K562 (cell line): ENCODE data around the gene HECW1. TPM values are rescaled to one million over a fixed set of nuclear protein-coding genes. Genes with fewer than 3 reads are reported as not detected.
A peak's percentile ranks its signal among the peaks of the same experiment; 100 is the strongest.

ENCODE experiments used
- ATAC-seq: fragments of 200-7000 bp; cut with Tn5 transposase; 3 replicates; pipeline ENCODE4 v1.9.1; 2020; ENCODE audit warnings: moderate library complexity
- BruUV-seq: library from RNA; stranded (reverse); fragments of 400-500 nt; replicated peaks from 2 replicates; lab custom pipeline; 2021; lab: Mats Ljungman, UMichigan
- CTCF ChIA-PET: fragments of 300-600 bp; formaldehyde crosslinking; extraction: SDS; loops from one replicate; lab custom pipeline; 2021; ENCODE audit warnings: low intra/inter-chr PET ratio; lab: Yijun Ruan, JAX
- POLR2A ChIA-PET: fragments of 300-600, 350-650 bp; sonication (Branson Sonifier 250); formaldehyde crosslinking; extraction: SDS; loops from one replicate; lab custom pipeline; 2021; ENCODE audit warnings: antibody characterized with exemption, inconsistent platforms; lab: Yijun Ruan, JAX
- DNase-seq, 4 experiments: peaks; one replicate each; pipeline versions ENCODE4 v3.0.0 to v3.0.0-alpha.2; 2011 to 2018; ENCODE audit warnings: low spot score in 3 of 4, mixed read lengths in 3 of 4; ENCODE audit errors: extremely low read depth in 1 of 4
- FAIRE-seq: peaks from 2 replicates; lab custom pipeline; 2011; peaks lifted over from hg19 to GRCh38; lab: Jason Lieb, UNC
- H2AFZ ChIP-seq: 2 replicates; pipeline ENCODE4 v1.6.0; 2011; ENCODE audit warnings: low read depth, low read length, control low read depth, inconsistent platforms
- H3K27ac ChIP-seq: fragments of 200-600 bp; 3 replicates; pipeline ENCODE4 v1.8.0; 2011; ENCODE audit warnings: low read depth, mild to moderate bottlenecking, control low read depth, inconsistent platforms, low read length, moderate library complexity, mixed read lengths; ENCODE audit errors: extremely low read depth
- H3K27me3 ChIP-seq, 2 experiments: fragments of 300-600 bp in 1 of 2; 2 replicates in 1 of 2; 3 replicates in 1 of 2; pipeline versions ENCODE4 v1.6.0 to v1.8.0; 2011; ENCODE audit warnings: inconsistent platforms in 2 of 2, low read length in 2 of 2, mild to moderate bottlenecking in 1 of 2, mixed read lengths in 1 of 2, moderate library complexity in 1 of 2; ENCODE audit not compliant: control insufficient read depth in 2 of 2, insufficient read depth in 2 of 2
- H3K36me3 ChIP-seq: fragments of 300-600 bp; 3 replicates; pipeline ENCODE4 v1.8.0; 2011; ENCODE audit warnings: mild to moderate bottlenecking, low read length, inconsistent platforms; ENCODE audit not compliant: control insufficient read depth, insufficient read depth
- H3K4me1 ChIP-seq, 2 experiments: fragments of 200-600 bp in 1 of 2; replicated peaks in 1 of 2; 2 replicates in 1 of 2; 3 replicates in 1 of 2; pipeline versions ENCODE4 v1.5.1 to v1.8.0; 2011; ENCODE audit warnings: inconsistent platforms in 2 of 2, low read length in 2 of 2, mild to moderate bottlenecking in 1 of 2, mixed read lengths in 1 of 2, moderate library complexity in 1 of 2; ENCODE audit not compliant: control insufficient read depth in 2 of 2, insufficient read depth in 2 of 2
- H3K4me2 ChIP-seq: 2 replicates; pipeline ENCODE4 v1.6.1; 2011; ENCODE audit warnings: low read length, control low read depth, inconsistent platforms, mixed read lengths; ENCODE audit not compliant: insufficient read depth
- H3K4me3 ChIP-seq: fragments of 200-600 bp; sonication (generic), shearing (Covaris generic); 2 replicates; pipeline ENCODE4 v1.5.1; 2016; ENCODE audit warnings: control low read depth, inconsistent platforms
- H3K79me2 ChIP-seq: fragments of 200-600 bp; 3 replicates; pipeline ENCODE4 v1.8.0; 2011; ENCODE audit warnings: low read length, inconsistent platforms; ENCODE audit not compliant: control insufficient read depth, insufficient read depth
- H3K9ac ChIP-seq, 2 experiments: 2 replicates each; pipeline versions ENCODE4 v1.6.0 to v1.6.1; 2011; ENCODE audit warnings: low read depth in 2 of 2, low read length in 2 of 2, control low read depth in 1 of 2, inconsistent platforms in 1 of 2, mild to moderate bottlenecking in 1 of 2, mixed read lengths in 1 of 2; ENCODE audit not compliant: insufficient read depth in 1 of 2
- H3K9me1 ChIP-seq: one replicate; pipeline ENCODE4 v1.6.0; 2011; ENCODE audit warnings: inconsistent platforms, mild to moderate bottlenecking, low read length, moderate library complexity; ENCODE audit not compliant: control insufficient read depth, insufficient read depth
- H3K9me3 ChIP-seq: replicated peaks from 2 replicates; pipeline ENCODE4 v1.5.1; 2011; ENCODE audit warnings: low read depth, low read length, inconsistent platforms; ENCODE audit not compliant: control insufficient read depth, insufficient read depth
- H4K20me1 ChIP-seq: replicated peaks from 2 replicates; pipeline ENCODE4 v1.6.1; 2011; ENCODE audit warnings: low read length, inconsistent platforms, mixed read lengths; ENCODE audit not compliant: control insufficient read depth, insufficient read depth
- ATF1 ChIP-seq, 2 experiments: fragments of 450-650 bp in 1 of 2; IDR thresholded peaks; 2 replicates each; pipeline ENCODE4 v1.6.1; 2016; ENCODE audit warnings: missing compliant biosample characterization in 1 of 2, missing genetic modification characterization in 1 of 2
- ATF2 ChIP-seq: sonication (generic); formaldehyde crosslinking; IDR thresholded peaks from 2 replicates; pipeline ENCODE4 v1.8.1; 2022; ENCODE audit warnings: missing genetic modification reagents
- CEBPG ChIP-seq, 3 experiments: fragments of 200-800 bp in 1 of 3; sonication (Bioruptor generic) in 1 of 3; sonication (generic) in 1 of 3; formaldehyde crosslinking in 1 of 3; IDR thresholded peaks in 2 of 3; conservative IDR thresholded peaks in 1 of 3; 2 replicates each; pipeline versions ENCODE4 v1.6.1 to v1.8.0; 2016 to 2022; ENCODE audit warnings: missing compliant biosample characterization in 2 of 3, missing genetic modification characterization in 2 of 3, mild to moderate bottlenecking in 1 of 3, missing genetic modification reagents in 1 of 3
- GATAD2B ChIP-seq: fragments of 450-650 bp; IDR thresholded peaks from 2 replicates; pipeline ENCODE4 v1.6.1; 2017; ENCODE audit warnings: mild to moderate bottlenecking, borderline replicate concordance
- GMEB1 ChIP-seq: fragments of 250-450 bp; sonication (Bioruptor Pico); IDR thresholded peaks from 2 replicates; pipeline ENCODE4 v1.4.0; 2020; ENCODE audit warnings: mild to moderate bottlenecking
- NFYB ChIP-seq: IDR thresholded peaks from 2 replicates; pipeline ENCODE4 v1.6.1; 2011; ENCODE audit warnings: mild to moderate bottlenecking, moderate library complexity; ENCODE audit not compliant: insufficient read length; ENCODE audit errors: extremely low read depth
- SUPT5H ChIP-seq: fragments of 450-650 bp; IDR thresholded peaks from 2 replicates; pipeline ENCODE4 v1.6.1; 2016
- ZNF561 ChIP-seq: fragments of 450-650 bp; formaldehyde crosslinking; conservative IDR thresholded peaks from 2 replicates; pipeline ENCODE4 v1.4.0; 2020; ENCODE audit warnings: mild to moderate bottlenecking, moderate library complexity
- WGBS: fragments of 100-300 bp; shearing (Covaris generic); methylation state at CpG from one replicate; pipeline ENCODE4 v1.1.6; 2016; ENCODE audit warnings: low coverage, mixed read lengths; ENCODE audit not compliant: insufficient coverage; ENCODE audit errors: missing lambda C conversion rate; 5-methylcytosine and 5-hydroxymethylcytosine counted together
- in situ Hi-C: fragments of 300-500 bp; cut with MboI; formaldehyde crosslinking; loops from 4 replicates; pipeline ENCODE4 v1.15.0; 2018; ENCODE audit warnings: inconsistent platforms, mixed read lengths
- intact Hi-C: fragments of 100-400 bp; cut with micrococcal nuclease; formaldehyde crosslinking; loops from 2 replicates; pipeline ENCODE4 v1.14.2; 2022
- polyA plus RNA-seq, 8 experiments: library from polyadenylated mRNA; depleted of rRNA in 4 of 8; stranded (reverse) in 5 of 8; unstranded in 3 of 8; fragments of >200 nt; fragmentation: Nextera tagmentation in 2 of 8; fragmentation: Illumina TruSeq in 1 of 8; extraction: Ambion mirVana in 2 of 8; extraction: Trizol in 1 of 8; gene quantifications; 2 replicates each; pipeline versions ENCODE4 v1.2.1 to v1.2.3, GENCODE V29; 2011 to 2014; ENCODE audit warnings: inconsistent platforms in 1 of 8, missing spikeins in 1 of 8
- total RNA-seq, 7 experiments: library from RNA; depleted of rRNA in 6 of 7; stranded (reverse); fragments of >200 nt in 6 of 7; fragmentation: Illumina TruSeq in 2 of 7; extraction: Trizol in 2 of 7; gene quantifications; 2 replicates each; pipeline versions ENCODE4 v1.2.1 to v1.2.3, GENCODE V29; 2011 to 2021; ENCODE audit warnings: low replicate concordance in 1 of 7

Gene HECW1
- total and polyA plus RNA-seq, 9 of the 15 experiments (the other 6 are each of a cell fraction or from before 2014, with no cell fraction given): 0.07 to 0.31 (median 0.13) TPM; not detected in 4

GRCh38 chr7:43489257-43489656, 376.8 kb downstream of the HECW1 start (continued):
- TF ChIP-seq GMEB1: no peak
- no peak for TF ChIP-seq GATAD2B
- no peak for TF ChIP-seq ZNF561 (CRISPR knock-in tag)
- no peak for TF ChIP-seq NFYB
- TF ChIP-seq ATF2 (CRISPR knock-in tag): no peak
- no peak for TF ChIP-seq SUPT5H

GRCh38 chr7:43490016-43490415, 377.6 kb downstream of the HECW1 start:
- no peaks in the 10 kb centered on the region for H4K20me1 ChIP-seq
- no peaks in the 10 kb centered on the region for H3K4me1 ChIP-seq
- in situ Hi-C loops (no loop called here), intact Hi-C loops (no loop called here)
- DNase-seq (no peak), FAIRE-seq (no peak), ATAC-seq (no peak)
- H3K9ac ChIP-seq: no peak overlapping the region
- H3K36me3 ChIP-seq: no peaks in the 10 kb centered on the region
- no peak overlapping the region for H3K4me3 ChIP-seq
- no peak overlapping the region for H3K27ac ChIP-seq
- H3K9me3 ChIP-seq: no peaks in the 10 kb centered on the region
- no peak overlapping the region for H2AFZ ChIP-seq
- ChIA-PET CTCF (no interaction called here), POLR2A (no interaction called here)
- no peaks in the 10 kb centered on the region for H3K79me2 ChIP-seq
- WGBS: 0% methylated on average over 3 of the region's 3 CpGs
- no peak overlapping the region for H3K4me2 ChIP-seq
- BruUV-seq: no TSS peak
- no peaks in the 10 kb centered on the region for H3K9me1 ChIP-seq
- peaks cover 9 to 14% of the 10 kb centered on the region in 2 experiments; a peak in 3 of 5 replicates for H3K27me3 ChIP-seq
- no peak for TF ChIP-seq CEBPG (CRISPR knock-in tag; IDR thresholded peaks at IDR 0.05)
- TF ChIP-seq CEBPG (tag; conservative IDR thresholded peaks at IDR 0.05 in 1 of 2, IDR thresholded peaks at IDR 0.05 in 1 of 2): 0 out of 4 replicates have a peak, but pooled peaks of 1 of the 2 experiments have one; percentile 17
- no peak for TF ChIP-seq ATF1 (CRISPR knock-in tag; IDR thresholded peaks at IDR 0.05)
- no peak for TF ChIP-seq ATF1 (tag; IDR thresholded peaks at IDR 0.05)
